Measurements from ENCODE around the gene TTC9C. TPM values are rescaled to one million over a fixed set of nuclear protein-coding genes. Genes with fewer than 3 reads are reported as not detected.

Gene TTC9C
- total RNA-seq, 1 experiment from 2014 or later = 48.7 TPM

DNA sequence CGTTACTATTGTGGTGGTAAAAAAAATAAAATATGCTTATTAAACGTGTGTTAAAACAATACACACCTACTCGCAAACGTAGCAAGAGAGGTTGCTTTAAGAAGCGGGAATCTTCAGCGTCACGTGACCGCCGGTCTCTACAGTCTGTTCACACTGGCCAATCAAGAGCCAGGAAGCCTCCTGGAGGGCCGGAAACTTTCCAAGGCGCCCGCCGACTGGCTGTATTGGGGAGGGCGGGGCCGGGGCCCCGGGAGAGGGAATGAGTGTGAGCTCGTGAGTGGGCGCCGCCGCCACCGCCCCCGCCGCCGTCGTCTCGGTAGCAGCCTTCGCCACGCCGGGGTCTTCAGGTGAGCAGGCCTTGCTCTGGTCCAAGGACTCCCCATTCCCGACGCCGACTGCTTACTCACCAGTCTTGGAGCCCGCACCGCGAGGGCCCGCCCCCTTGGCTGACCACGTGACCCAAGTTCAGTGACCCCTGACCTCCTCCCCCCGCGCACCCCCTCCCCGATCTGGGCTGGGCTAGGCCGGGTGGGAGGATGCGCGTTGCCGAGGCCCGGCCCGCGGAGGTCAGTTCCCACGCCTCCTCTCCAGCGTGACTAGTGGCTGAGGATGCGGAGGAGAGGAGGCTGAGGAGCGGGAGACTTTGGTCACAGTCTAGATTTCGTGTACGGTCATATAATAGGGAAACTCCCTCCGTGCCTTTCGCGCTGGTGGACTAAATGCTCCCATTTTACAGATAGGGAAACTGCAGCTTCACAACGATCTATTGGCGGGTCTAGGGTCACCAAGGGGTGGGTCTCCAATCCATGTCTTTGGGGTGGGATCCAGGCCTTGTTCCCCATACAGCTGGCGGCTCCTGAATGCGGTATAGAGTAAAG is 43.1 kb downstream of the TTC9C start, which contains the start of gene TAF6L (continued):
- TF ChIP-seq, protein P1, sequence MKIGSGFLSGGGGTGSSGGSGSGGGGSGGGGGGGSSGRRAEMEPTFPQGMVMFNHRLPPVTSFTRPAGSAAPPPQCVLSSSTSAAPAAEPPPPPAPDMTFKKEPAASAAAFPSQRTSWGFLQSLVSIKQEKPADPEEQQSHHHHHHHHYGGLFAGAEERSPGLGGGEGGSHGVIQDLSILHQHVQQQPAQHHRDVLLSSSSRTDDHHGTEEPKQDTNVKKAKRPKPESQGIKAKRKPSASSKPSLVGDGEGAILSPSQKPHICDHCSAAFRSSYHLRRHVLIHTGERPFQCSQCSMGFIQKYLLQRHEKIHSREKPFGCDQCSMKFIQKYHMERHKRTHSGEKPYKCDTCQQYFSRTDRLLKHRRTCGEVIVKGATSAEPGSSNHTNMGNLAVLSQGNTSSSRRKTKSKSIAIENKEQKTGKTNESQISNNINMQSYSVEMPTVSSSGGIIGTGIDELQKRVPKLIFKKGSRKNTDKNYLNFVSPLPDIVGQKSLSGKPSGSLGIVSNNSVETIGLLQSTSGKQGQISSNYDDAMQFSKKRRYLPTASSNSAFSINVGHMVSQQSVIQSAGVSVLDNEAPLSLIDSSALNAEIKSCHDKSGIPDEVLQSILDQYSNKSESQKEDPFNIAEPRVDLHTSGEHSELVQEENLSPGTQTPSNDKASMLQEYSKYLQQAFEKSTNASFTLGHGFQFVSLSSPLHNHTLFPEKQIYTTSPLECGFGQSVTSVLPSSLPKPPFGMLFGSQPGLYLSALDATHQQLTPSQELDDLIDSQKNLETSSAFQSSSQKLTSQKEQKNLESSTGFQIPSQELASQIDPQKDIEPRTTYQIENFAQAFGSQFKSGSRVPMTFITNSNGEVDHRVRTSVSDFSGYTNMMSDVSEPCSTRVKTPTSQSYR (CRISPR knock-in tag; IDR thresholded peaks at IDR 0.05) = no peak
- TF ChIP-seq JUN (CRISPR knock-in tag; IDR thresholded peaks at IDR 0.05) (no peak), GTF2I (CRISPR knock-in tag; conservative IDR thresholded peaks at IDR 0.05) (peak; percentile 93), NR2C2 (CRISPR knock-in tag; IDR thresholded peaks at IDR 0.05) (peak; percentile 88), RORB (CRISPR knock-in tag; IDR thresholded peaks at IDR 0.05) (no peak), MYBL2 (CRISPR knock-in tag; IDR thresholded peaks at IDR 0.05) (no peak), HMGA2 (CRISPR knock-in tag; IDR thresholded peaks at IDR 0.05) (no peak), EMX1 (CRISPR knock-in tag; IDR thresholded peaks at IDR 0.05) (no peak), ESRRA (CRISPR knock-in tag; IDR thresholded peaks at IDR 0.05; ENCODE audit: borderline replicate concordance) (no peak), JAZF1 (CRISPR knock-in tag; IDR thresholded peaks at IDR 0.05) (no peak), ETV6 (CRISPR knock-in tag; IDR thresholded peaks at IDR 0.05) (peak; percentile 65; the same call in 1 of the 2 replicates), ZNF263 (CRISPR knock-in tag; IDR thresholded peaks at IDR 0.05; ENCODE audit: low read depth) (no peak), SMAD4 (CRISPR knock-in tag; IDR thresholded peaks at IDR 0.05) (no peak), ZNF396 (CRISPR knock-in tag; IDR thresholded peaks at IDR 0.05; ENCODE audit: borderline replicate concordance) (no peak), CREM (CRISPR knock-in tag; IDR thresholded peaks at IDR 0.05) (no peak), ZNF423 (CRISPR knock-in tag; IDR thresholded peaks at IDR 0.05) (no peak), FOXP1 (CRISPR knock-in tag; IDR thresholded peaks at IDR 0.05; ENCODE audit: borderline replicate concordance) (0 out of 2 replicates have a peak, but pooled peaks have one; percentile 31)
- TF ChIP-seq, protein P2, sequence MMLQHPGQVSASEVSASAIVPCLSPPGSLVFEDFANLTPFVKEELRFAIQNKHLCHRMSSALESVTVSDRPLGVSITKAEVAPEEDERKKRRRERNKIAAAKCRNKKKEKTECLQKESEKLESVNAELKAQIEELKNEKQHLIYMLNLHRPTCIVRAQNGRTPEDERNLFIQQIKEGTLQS (CRISPR knock-in tag; conservative IDR thresholded peaks at IDR 0.05) = no peak
- TF ChIP-seq, protein P3, sequence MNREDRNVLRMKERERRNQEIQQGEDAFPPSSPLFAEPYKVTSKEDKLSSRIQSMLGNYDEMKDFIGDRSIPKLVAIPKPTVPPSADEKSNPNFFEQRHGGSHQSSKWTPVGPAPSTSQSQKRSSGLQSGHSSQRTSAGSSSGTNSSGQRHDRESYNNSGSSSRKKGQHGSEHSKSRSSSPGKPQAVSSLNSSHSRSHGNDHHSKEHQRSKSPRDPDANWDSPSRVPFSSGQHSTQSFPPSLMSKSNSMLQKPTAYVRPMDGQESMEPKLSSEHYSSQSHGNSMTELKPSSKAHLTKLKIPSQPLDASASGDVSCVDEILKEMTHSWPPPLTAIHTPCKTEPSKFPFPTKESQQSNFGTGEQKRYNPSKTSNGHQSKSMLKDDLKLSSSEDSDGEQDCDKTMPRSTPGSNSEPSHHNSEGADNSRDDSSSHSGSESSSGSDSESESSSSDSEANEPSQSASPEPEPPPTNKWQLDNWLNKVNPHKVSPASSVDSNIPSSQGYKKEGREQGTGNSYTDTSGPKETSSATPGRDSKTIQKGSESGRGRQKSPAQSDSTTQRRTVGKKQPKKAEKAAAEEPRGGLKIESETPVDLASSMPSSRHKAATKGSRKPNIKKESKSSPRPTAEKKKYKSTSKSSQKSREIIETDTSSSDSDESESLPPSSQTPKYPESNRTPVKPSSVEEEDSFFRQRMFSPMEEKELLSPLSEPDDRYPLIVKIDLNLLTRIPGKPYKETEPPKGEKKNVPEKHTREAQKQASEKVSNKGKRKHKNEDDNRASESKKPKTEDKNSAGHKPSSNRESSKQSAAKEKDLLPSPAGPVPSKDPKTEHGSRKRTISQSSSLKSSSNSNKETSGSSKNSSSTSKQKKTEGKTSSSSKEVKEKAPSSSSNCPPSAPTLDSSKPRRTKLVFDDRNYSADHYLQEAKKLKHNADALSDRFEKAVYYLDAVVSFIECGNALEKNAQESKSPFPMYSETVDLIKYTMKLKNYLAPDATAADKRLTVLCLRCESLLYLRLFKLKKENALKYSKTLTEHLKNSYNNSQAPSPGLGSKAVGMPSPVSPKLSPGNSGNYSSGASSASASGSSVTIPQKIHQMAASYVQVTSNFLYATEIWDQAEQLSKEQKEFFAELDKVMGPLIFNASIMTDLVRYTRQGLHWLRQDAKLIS (CRISPR knock-in tag; IDR thresholded peaks at IDR 0.05; ENCODE audit: borderline replicate concordance) = no peak
- TF ChIP-seq, protein P4, sequence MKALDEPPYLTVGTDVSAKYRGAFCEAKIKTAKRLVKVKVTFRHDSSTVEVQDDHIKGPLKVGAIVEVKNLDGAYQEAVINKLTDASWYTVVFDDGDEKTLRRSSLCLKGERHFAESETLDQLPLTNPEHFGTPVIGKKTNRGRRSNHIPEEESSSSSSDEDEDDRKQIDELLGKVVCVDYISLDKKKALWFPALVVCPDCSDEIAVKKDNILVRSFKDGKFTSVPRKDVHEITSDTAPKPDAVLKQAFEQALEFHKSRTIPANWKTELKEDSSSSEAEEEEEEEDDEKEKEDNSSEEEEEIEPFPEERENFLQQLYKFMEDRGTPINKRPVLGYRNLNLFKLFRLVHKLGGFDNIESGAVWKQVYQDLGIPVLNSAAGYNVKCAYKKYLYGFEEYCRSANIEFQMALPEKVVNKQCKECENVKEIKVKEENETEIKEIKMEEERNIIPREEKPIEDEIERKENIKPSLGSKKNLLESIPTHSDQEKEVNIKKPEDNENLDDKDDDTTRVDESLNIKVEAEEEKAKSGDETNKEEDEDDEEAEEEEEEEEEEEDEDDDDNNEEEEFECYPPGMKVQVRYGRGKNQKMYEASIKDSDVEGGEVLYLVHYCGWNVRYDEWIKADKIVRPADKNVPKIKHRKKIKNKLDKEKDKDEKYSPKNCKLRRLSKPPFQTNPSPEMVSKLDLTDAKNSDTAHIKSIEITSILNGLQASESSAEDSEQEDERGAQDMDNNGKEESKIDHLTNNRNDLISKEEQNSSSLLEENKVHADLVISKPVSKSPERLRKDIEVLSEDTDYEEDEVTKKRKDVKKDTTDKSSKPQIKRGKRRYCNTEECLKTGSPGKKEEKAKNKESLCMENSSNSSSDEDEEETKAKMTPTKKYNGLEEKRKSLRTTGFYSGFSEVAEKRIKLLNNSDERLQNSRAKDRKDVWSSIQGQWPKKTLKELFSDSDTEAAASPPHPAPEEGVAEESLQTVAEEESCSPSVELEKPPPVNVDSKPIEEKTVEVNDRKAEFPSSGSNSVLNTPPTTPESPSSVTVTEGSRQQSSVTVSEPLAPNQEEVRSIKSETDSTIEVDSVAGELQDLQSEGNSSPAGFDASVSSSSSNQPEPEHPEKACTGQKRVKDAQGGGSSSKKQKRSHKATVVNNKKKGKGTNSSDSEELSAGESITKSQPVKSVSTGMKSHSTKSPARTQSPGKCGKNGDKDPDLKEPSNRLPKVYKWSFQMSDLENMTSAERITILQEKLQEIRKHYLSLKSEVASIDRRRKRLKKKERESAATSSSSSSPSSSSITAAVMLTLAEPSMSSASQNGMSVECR (CRISPR knock-in tag; IDR thresholded peaks at IDR 0.05; ENCODE audit: borderline replicate concordance) = no peak; the same call in 1 of the 2 replicates
- TF ChIP-seq, protein P5, sequence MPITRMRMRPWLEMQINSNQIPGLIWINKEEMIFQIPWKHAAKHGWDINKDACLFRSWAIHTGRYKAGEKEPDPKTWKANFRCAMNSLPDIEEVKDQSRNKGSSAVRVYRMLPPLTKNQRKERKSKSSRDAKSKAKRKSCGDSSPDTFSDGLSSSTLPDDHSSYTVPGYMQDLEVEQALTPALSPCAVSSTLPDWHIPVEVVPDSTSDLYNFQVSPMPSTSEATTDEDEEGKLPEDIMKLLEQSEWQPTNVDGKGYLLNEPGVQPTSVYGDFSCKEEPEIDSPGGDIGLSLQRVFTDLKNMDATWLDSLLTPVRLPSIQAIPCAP (CRISPR knock-in tag; IDR thresholded peaks at IDR 0.05) = no peak
- TF ChIP-seq, protein P6, sequence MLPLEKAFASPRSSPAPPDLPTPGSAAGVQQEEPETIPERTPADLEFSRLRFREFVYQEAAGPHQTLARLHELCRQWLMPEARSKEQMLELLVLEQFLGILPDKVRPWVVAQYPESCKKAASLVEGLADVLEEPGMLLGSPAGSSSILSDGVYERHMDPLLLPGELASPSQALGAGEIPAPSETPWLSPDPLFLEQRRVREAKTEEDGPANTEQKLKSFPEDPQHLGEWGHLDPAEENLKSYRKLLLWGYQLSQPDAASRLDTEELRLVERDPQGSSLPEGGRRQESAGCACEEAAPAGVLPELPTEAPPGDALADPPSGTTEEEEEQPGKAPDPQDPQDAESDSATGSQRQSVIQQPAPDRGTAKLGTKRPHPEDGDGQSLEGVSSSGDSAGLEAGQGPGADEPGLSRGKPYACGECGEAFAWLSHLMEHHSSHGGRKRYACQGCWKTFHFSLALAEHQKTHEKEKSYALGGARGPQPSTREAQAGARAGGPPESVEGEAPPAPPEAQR (CRISPR knock-in tag; IDR thresholded peaks at IDR 0.05) = no peak
- TF ChIP-seq, protein P7, sequence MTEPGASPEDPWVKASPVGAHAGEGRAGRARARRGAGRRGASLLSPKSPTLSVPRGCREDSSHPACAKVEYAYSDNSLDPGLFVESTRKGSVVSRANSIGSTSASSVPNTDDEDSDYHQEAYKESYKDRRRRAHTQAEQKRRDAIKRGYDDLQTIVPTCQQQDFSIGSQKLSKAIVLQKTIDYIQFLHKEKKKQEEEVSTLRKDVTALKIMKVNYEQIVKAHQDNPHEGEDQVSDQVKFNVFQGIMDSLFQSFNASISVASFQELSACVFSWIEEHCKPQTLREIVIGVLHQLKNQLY (CRISPR knock-in tag; IDR thresholded peaks at IDR 0.05) = no peak
